GM12878 (cell line): ENCODE results near the gene ABHD6. TPM values are rescaled to one million over a fixed set of nuclear protein-coding genes. Genes with fewer than 3 reads are reported as not detected.

Experiments
- ATAC-seq: fragments of 200-7000 bp; cut with Tn5 transposase; 3 replicates; pipeline ENCODE4 v1.9.1; 2020; ENCODE audit warnings: mild to moderate bottlenecking, moderate library complexity
- BruUV-seq: library from RNA; stranded (reverse); fragments of 400-500 nt; replicated peaks from 2 replicates; lab custom pipeline; 2021; lab: Mats Ljungman, UMichigan
- CTCF ChIA-PET: fragments of 300-600 bp; sonication (Branson Sonifier 250); formaldehyde crosslinking; extraction: SDS; loops from one replicate; lab custom pipeline; 2021; ENCODE audit warnings: inconsistent platforms; lab: Yijun Ruan, JAX
- POLR2A ChIA-PET: fragments of 350-600 bp; formaldehyde crosslinking; extraction: SDS; loops from one replicate; lab custom pipeline; 2021; ENCODE audit warnings: inconsistent platforms; lab: Charles Lee
- RAD21 ChIA-PET: fragments of 300-600 bp; sonication (Branson Sonifier 250); formaldehyde crosslinking; loops from one replicate; lab custom pipeline; 2023; ENCODE audit warnings: antibody characterized with exemption; ENCODE audit not compliant: unreplicated experiment; lab: Charles Lee
- SMC1A ChIA-PET: fragments of 300-600 bp; sonication (Branson Sonifier 250); formaldehyde crosslinking; loops from one replicate; lab custom pipeline; 2023; ENCODE audit not compliant: unreplicated experiment, uncharacterized antibody; lab: Charles Lee
- DNase-seq: peaks from one replicate; pipeline ENCODE4 v3.0.0-alpha.2; 2011; ENCODE audit warnings: low read depth, low spot score
- FAIRE-seq: peaks from 3 replicates; lab custom pipeline; 2011; peaks lifted over from hg19 to GRCh38; lab: Jason Lieb, UNC
- H2AFZ ChIP-seq: 2 replicates; pipeline ENCODE4 v1.6.0; 2011; ENCODE audit warnings: low read depth, low read length, control low read depth; ENCODE audit not compliant: control insufficient read depth
- H3K27ac ChIP-seq: 2 replicates; pipeline ENCODE4 v1.5.1; 2011; ENCODE audit warnings: control low read depth; ENCODE audit not compliant: control insufficient read depth, insufficient read depth
- H3K27me3 ChIP-seq, 2 experiments: replicated peaks in 1 of 2; 2 replicates each; pipeline versions ENCODE4 v1.6.0 to v1.6.1; 2011; ENCODE audit warnings: low read length in 1 of 2; ENCODE audit not compliant: control insufficient read depth in 2 of 2, insufficient read depth in 2 of 2
- H3K36me3 ChIP-seq, 2 experiments: 2 replicates each; pipeline ENCODE4 v1.5.1; 2011; ENCODE audit warnings: low read length in 1 of 2; ENCODE audit not compliant: control insufficient read depth in 2 of 2, insufficient read depth in 2 of 2
- H3K4me1 ChIP-seq: 2 replicates; pipeline ENCODE4 v1.6.1; 2011; ENCODE audit warnings: mild to moderate bottlenecking, low read length, moderate library complexity, mixed read lengths; ENCODE audit not compliant: control insufficient read depth, insufficient read depth
- H3K4me2 ChIP-seq: 2 replicates; pipeline ENCODE4 v1.6.0; 2011; ENCODE audit warnings: control low read depth; ENCODE audit not compliant: control insufficient read depth, insufficient read depth
- H3K4me3 ChIP-seq: fragments of 200-600 bp; sonication (generic); 2 replicates; pipeline ENCODE4 v1.5.1; 2016
- H3K79me2 ChIP-seq: 2 replicates; pipeline ENCODE4 v1.6.0; 2011; ENCODE audit warnings: low read length; ENCODE audit not compliant: control insufficient read depth, insufficient read depth
- H3K9ac ChIP-seq: 2 replicates; pipeline ENCODE4 v1.8.0; 2011; ENCODE audit warnings: low read length, control low read depth, mixed read lengths; ENCODE audit not compliant: control insufficient read depth, insufficient read depth
- H3K9me3 ChIP-seq: replicated peaks from 3 replicates; pipeline ENCODE4 v1.5.1; 2011; ENCODE audit warnings: mild to moderate bottlenecking, low read length; ENCODE audit not compliant: control insufficient read depth, insufficient read depth
- H4K20me1 ChIP-seq: 2 replicates; pipeline ENCODE4 v1.6.0; 2011; ENCODE audit not compliant: control insufficient read depth, insufficient read depth
- BMI1 ChIP-seq: fragments of 450-650 bp; IDR thresholded peaks from 2 replicates; pipeline ENCODE4 v1.6.1; 2016; ENCODE audit warnings: mild to moderate bottlenecking, moderate library complexity, borderline replicate concordance
- CHD2 ChIP-seq: IDR thresholded peaks from 2 replicates; pipeline ENCODE4 v1.6.1; 2011; ENCODE audit warnings: low read depth, low read length, improper control_type of control experiment, borderline replicate concordance
- ETV6 ChIP-seq, 2 experiments: fragments of 450-650 bp in 1 of 2; IDR thresholded peaks in 1 of 2; conservative IDR thresholded peaks in 1 of 2; 2 replicates each; pipeline ENCODE4 v1.6.1; 2014; ENCODE audit warnings: antibody characterized with exemption in 1 of 2, borderline replicate concordance in 1 of 2, low read depth in 1 of 2, mild to moderate bottlenecking in 1 of 2, moderate library complexity in 1 of 2
- FOXK2 ChIP-seq: fragments of 450-650 bp; IDR thresholded peaks from 2 replicates; pipeline ENCODE4 v1.6.1; 2017; ENCODE audit warnings: mild to moderate bottlenecking, moderate library complexity
- HCFC1 ChIP-seq: fragments of 150-350 bp; IDR thresholded peaks from 2 replicates; pipeline ENCODE4 v1.6.1; 2014; ENCODE audit warnings: low read length
- IRF3 ChIP-seq: fragments of 450-650 bp; IDR thresholded peaks from 2 replicates; pipeline ENCODE4 v1.6.1; 2014; ENCODE audit warnings: mild to moderate bottlenecking
- KLF5 ChIP-seq: fragments of 450-650 bp; IDR thresholded peaks from 2 replicates; pipeline ENCODE4 v1.6.1; 2014; ENCODE audit warnings: mild to moderate bottlenecking; ENCODE audit not compliant: partially characterized antibody
- POLR2AphosphoS2 ChIP-seq: IDR thresholded peaks from 2 replicates; pipeline ENCODE4 v1.6.1; 2011; ENCODE audit warnings: low read depth, mild to moderate bottlenecking, low read length, improper control_type of control experiment, moderate library complexity
- POLR2AphosphoS5 ChIP-seq: IDR thresholded peaks from 2 replicates; pipeline ENCODE4 v1.6.1; 2011; ENCODE audit warnings: mild to moderate bottlenecking, low read length, inconsistent platforms
- RAD21 ChIP-seq: IDR thresholded peaks from 2 replicates; pipeline ENCODE4 v1.6.1; 2011; ENCODE audit warnings: mild to moderate bottlenecking, low read depth, low read length, moderate library complexity; ENCODE audit not compliant: insufficient read depth
- RBBP5 ChIP-seq: fragments of 200-600 bp; sonication (generic); conservative IDR thresholded peaks from 2 replicates; pipeline ENCODE4 v1.6.1; 2016
- SIX5 ChIP-seq: IDR thresholded peaks from 2 replicates; pipeline ENCODE4 v1.6.1; 2011; ENCODE audit warnings: mild to moderate bottlenecking, low read depth, low read length, moderate library complexity; ENCODE audit not compliant: severe bottlenecking
- SP1 ChIP-seq: IDR thresholded peaks from one replicate; pipeline ENCODE4 v1.6.1; 2011; ENCODE audit warnings: low read depth, low read length
- STAT1 ChIP-seq: fragments of 450-650 bp; conservative IDR thresholded peaks from 2 replicates; pipeline ENCODE4 v1.6.1; 2014; ENCODE audit warnings: antibody characterized with exemption, mild to moderate bottlenecking
- TCF3 ChIP-seq: IDR thresholded peaks from 2 replicates; pipeline ENCODE4 v1.6.1; 2012; ENCODE audit warnings: low read depth, mild to moderate bottlenecking, low read length, borderline replicate concordance; ENCODE audit not compliant: insufficient read depth
- ZNF384 ChIP-seq: IDR thresholded peaks from 2 replicates; pipeline ENCODE4 v1.6.1; 2012; ENCODE audit warnings: low read depth, mild to moderate bottlenecking, low read length, improper control_type of control experiment, borderline replicate concordance
- ZZZ3 ChIP-seq: IDR thresholded peaks from 2 replicates; pipeline ENCODE4 v1.6.1; 2011; ENCODE audit warnings: low read depth; ENCODE audit not compliant: control insufficient read depth, insufficient read length
- WGBS: methylation state at CpG from one replicate; pipeline ENCODE4 v1.1.6; 2016; ENCODE audit warnings: low lambda C conversion rate; ENCODE audit not compliant: insufficient replicate concordance, insufficient coverage; ENCODE audit errors: missing lambda C conversion rate; 5-methylcytosine and 5-hydroxymethylcytosine counted together
- in situ Hi-C: fragments of 300-500 bp; cut with MboI; formaldehyde crosslinking; loops from 9 replicates; pipeline ENCODE4 v1.14.3; 2018; ENCODE audit warnings: mixed read lengths
- intact Hi-C: fragments of 100-400 bp; cut with micrococcal nuclease; formaldehyde crosslinking; loops from one replicate; pipeline ENCODE4 v1.14.2; 2022; ENCODE audit not compliant: unreplicated experiment
- polyA plus RNA-seq, 11 experiments: library from polyadenylated mRNA; depleted of rRNA in 4 of 11; unstranded in 6 of 11; stranded (reverse) in 5 of 11; fragments of >200 nt; fragmentation: Nextera tagmentation in 4 of 11; fragmentation: Illumina TruSeq in 1 of 11; extraction: Ambion mirVana in 4 of 11; extraction: Trizol in 1 of 11; gene quantifications; 1 replicate in 1 of 11; 2 replicates in 10 of 11; pipeline versions ENCODE4 v1.2.1 to v1.2.3, GENCODE V29; 2011 to 2016; ENCODE audit warnings: inconsistent platforms in 2 of 11, missing spikeins in 2 of 11, low read depth in 1 of 11
- total RNA-seq, 4 experiments: library from RNA; depleted of rRNA in 3 of 4; stranded (reverse); fragments of >200 nt in 3 of 4; fragmentation: Illumina TruSeq in 1 of 4; extraction: Trizol in 1 of 4; gene quantifications; 2 replicates each; pipeline versions ENCODE4 v1.2.1 to v1.2.3, GENCODE V29; 2013 to 2021

Gene ABHD6
- total and polyA plus RNA-seq, 10 of the 15 experiments (the other 5 are each of a cell fraction or from before 2014, with no cell fraction given): 1.4 to 33.2 (median 3.2) TPM

GRCh38 chr3:58308728-58309127 lies 71.1 kb downstream of the ABHD6 start:
- 0 out of 2 replicates have a peak, but pooled peaks cover 2% of the 10 kb centered on the region for H3K4me1 ChIP-seq
- H3K79me2 ChIP-seq: peaks cover 34% of the 10 kb centered on the region
- POLR2A ChIA-PET: interaction anchor here (1.1 kb wide), 1 partner anchor 41 kb away, joined by 3 read pairs; no protein-coding TSS in a partner anchor
- H2AFZ ChIP-seq: no peak overlapping the region
- ATAC-seq: no peak
- intact Hi-C loops: loop anchor here (5.0 to 10.0 kb wide), 3 partner anchors 104 to 324 kb away; partner anchors contain the start of gene FLNB
- 0% methylated on average over 1 of the region's 1 CpG for WGBS
- H3K27ac ChIP-seq: no peak overlapping the region
- no peak for DNase-seq
- TF ChIP-seq BMI1 (no peak), ZZZ3 (no peak)
- TF ChIP-seq, all 136 proteins: peak for 0
- in situ Hi-C loops: loop anchor here (5.0 kb wide), 1 partner anchor 319 kb away; no protein-coding TSS in a partner anchor
- BruUV-seq: no TSS peak
- CTCF ChIA-PET: interaction anchor here (0.6 to 15.5 kb wide), 19 partner anchors 11 to 322 kb away, joined by 3 to 503 read pairs (median 22); partner anchors contain the start of genes ABHD6 and PXK
- Histone ChIP-seq H3K4me2 (peak overlapping the region; percentile 92), H3K36me3 (peaks cover 4 to 21% of the 10 kb centered on the region in 2 experiments), H4K20me1 (no peaks in the 10 kb centered on the region), H3K27me3 (no peaks in the 10 kb centered on the region), H3K9ac (no peak overlapping the region; the same call in 1 of the 2 replicates), H3K4me3 (no peak overlapping the region), H3K9me3 (no peaks in the 10 kb centered on the region)
- SMC1A ChIA-PET: interaction anchor here (0.9 to 4.5 kb wide), 13 partner anchors 9 to 321 kb away, joined by 4 to 39 read pairs (median 20); partner anchors contain the start of gene KCTD6
- RAD21 ChIA-PET: interaction anchor here (0.7 to 4.2 kb wide), 6 partner anchors 9 to 321 kb away, joined by 3 to 47 read pairs (median 11); partner anchors contain the start of gene PXK
- FAIRE-seq: no peak

GRCh38 chr3:58317811-58318210 lies 80.2 kb downstream of the ABHD6 start:
- no peaks in the 10 kb centered on the region for H3K9me3 ChIP-seq
- no peak overlapping the region for H3K9ac ChIP-seq
- RAD21 ChIA-PET: no interaction called here
- DNase-seq: no peak
- BruUV-seq: TSS peak; percentile 41
- FAIRE-seq: no peak
- in situ Hi-C loops (no loop called here), intact Hi-C loops (no loop called here)
- no peaks in the 10 kb centered on the region for H3K27me3 ChIP-seq
- CTCF ChIA-PET: interaction anchor here (1.7 to 13.0 kb wide), 3 partner anchors 10 to 146 kb away, joined by 3 to 112 read pairs (median 78); partner anchors contain the start of genes HTD2 and RPP14
- no peak overlapping the region for H3K4me2 ChIP-seq
- WGBS: 48% methylated on average over 2 of the region's 2 CpGs
- no peaks in the 10 kb centered on the region for H4K20me1 ChIP-seq
- H3K36me3 ChIP-seq: peaks cover 4 to 23% of the 10 kb centered on the region in 2 experiments
- no peaks in the 10 kb centered on the region for H3K4me1 ChIP-seq
- H3K4me3 ChIP-seq: no peak overlapping the region
- SMC1A ChIA-PET: interaction anchor here (1.0 to 4.2 kb wide), 4 partner anchors 10 to 210 kb away, joined by 3 to 21 read pairs (median 4); partner anchors contain the start of genes HTD2 and RPP14
- no peaks in the 10 kb centered on the region for H3K79me2 ChIP-seq
- H2AFZ ChIP-seq: no peak overlapping the region
- no peak for ATAC-seq
- POLR2A ChIA-PET: no interaction called here
- TF ChIP-seq POLR2AphosphoS5: no peak
- TF ChIP-seq KLF5: no peak
- TF ChIP-seq CHD2: no peak
- TF ChIP-seq SIX5: no peak
- no peak for TF ChIP-seq SP1
- TF ChIP-seq RAD21: no peak
- no peak for TF ChIP-seq POLR2AphosphoS2
- no peak for TF ChIP-seq ETV6 (conservative IDR thresholded peaks at IDR 0.05 in 1 of 2, IDR thresholded peaks at IDR 0.05 in 1 of 2; ENCODE audit: borderline replicate concordance in 1 of 2, low read depth in 1 of 2)
- no peak for TF ChIP-seq TCF3
- TF ChIP-seq ZNF384: no peak
- TF ChIP-seq STAT1: no peak
- TF ChIP-seq IRF3: no peak
- no peak for TF ChIP-seq RBBP5
- no peak for TF ChIP-seq FOXK2
- TF ChIP-seq HCFC1: no peak
- no peak overlapping the region for H3K27ac ChIP-seq
